Mesothelial cell of epicardium (in vitro differentiated cells): ENCODE data around the gene IFT27. TPM values are rescaled to one million over a fixed set of nuclear protein-coding genes. Genes with fewer than 3 reads are reported as not detected.

Experiments used
- DNase-seq, 2 experiments: peaks; one replicate each; pipeline ENCODE4 v3.0.0; 2021; ENCODE audit warnings: low spot score in 2 of 2; ENCODE audit not compliant: unreplicated experiment in 2 of 2
- H3K27ac Mint-ChIP-seq: 2 replicates; pipeline ENCODE4 v1.8.0; 2021; ENCODE audit warnings: mixed read lengths
- H3K27me3 Mint-ChIP-seq: 2 replicates; pipeline ENCODE4 v1.8.0; 2021; ENCODE audit warnings: low read depth, mixed read lengths
- H3K36me3 Mint-ChIP-seq: 2 replicates; pipeline ENCODE4 v1.8.0; 2021; ENCODE audit warnings: mixed read lengths
- H3K4me1 Mint-ChIP-seq: 2 replicates; pipeline ENCODE4 v1.8.0; 2021; ENCODE audit warnings: mixed read lengths
- H3K4me3 Mint-ChIP-seq: 2 replicates; pipeline ENCODE4 v1.8.0; 2021; ENCODE audit warnings: mild to moderate bottlenecking, moderate library complexity, mixed read lengths
- H3K9me3 Mint-ChIP-seq: 2 replicates; pipeline ENCODE4 v1.8.0; 2021; ENCODE audit warnings: mixed read lengths
- total RNA-seq: library from RNA; stranded (reverse); gene quantifications from 3 replicates; pipeline ENCODE4 v1.2.1, GENCODE V29; 2021
- TF ChIP-seq, protein P1 (sequence below): fragments of 200-600 bp; sonication (generic); IDR thresholded peaks from one replicate; pipeline ENCODE4 v1.5.0; 2021; ENCODE audit warnings: antibody characterized with exemption; ENCODE audit not compliant: unreplicated experiment

IFT27 gene
- total RNA-seq, 1 donor from 2014 or later = 58.6 TPM

DNA sequence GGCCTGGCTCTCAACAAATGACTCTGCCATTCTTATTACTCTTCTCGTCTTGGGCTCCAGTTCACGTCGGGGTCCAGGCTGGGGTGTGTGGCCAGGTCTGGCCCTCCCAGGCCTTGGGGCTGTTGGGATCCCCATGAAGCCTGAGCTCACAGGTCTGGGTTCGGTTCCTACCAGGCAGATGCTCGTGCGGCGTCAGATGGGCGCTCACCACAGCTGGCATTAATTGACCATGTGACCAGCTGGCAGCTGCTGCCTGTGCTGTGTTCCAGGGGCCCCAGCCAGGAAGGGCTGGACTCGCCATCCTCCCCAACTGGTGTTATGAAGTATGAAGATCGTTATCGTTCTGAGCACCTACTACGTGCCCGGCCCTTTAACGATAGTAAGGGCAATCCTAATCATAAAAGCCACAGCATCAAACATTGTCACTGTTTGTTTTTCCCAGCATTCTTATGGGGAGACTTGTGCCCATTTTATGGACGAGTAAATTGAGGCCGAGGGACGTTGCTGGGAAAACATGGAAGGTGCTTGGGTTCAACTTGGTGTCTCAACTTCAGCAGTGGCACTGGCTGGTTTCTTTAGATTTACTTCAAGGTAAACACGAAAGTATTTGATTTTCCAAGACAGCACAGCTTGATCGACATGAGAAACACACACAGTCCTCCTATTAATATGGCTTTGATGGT lies 45.6 kb downstream of the IFT27 start:
- no peaks in the 10 kb centered on the region for H3K4me1 Mint-ChIP-seq
- H3K27ac Mint-ChIP-seq = no peak overlapping the region
- TF ChIP-seq, protein P1, sequence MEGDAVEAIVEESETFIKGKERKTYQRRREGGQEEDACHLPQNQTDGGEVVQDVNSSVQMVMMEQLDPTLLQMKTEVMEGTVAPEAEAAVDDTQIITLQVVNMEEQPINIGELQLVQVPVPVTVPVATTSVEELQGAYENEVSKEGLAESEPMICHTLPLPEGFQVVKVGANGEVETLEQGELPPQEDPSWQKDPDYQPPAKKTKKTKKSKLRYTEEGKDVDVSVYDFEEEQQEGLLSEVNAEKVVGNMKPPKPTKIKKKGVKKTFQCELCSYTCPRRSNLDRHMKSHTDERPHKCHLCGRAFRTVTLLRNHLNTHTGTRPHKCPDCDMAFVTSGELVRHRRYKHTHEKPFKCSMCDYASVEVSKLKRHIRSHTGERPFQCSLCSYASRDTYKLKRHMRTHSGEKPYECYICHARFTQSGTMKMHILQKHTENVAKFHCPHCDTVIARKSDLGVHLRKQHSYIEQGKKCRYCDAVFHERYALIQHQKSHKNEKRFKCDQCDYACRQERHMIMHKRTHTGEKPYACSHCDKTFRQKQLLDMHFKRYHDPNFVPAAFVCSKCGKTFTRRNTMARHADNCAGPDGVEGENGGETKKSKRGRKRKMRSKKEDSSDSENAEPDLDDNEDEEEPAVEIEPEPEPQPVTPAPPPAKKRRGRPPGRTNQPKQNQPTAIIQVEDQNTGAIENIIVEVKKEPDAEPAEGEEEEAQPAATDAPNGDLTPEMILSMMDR = no peak
- H3K4me3 Mint-ChIP-seq = no peak overlapping the region
- peaks cover 60% of the 10 kb centered on the region for H3K27me3 Mint-ChIP-seq
- peak in 1 of 2 experiments; percentile 34 for DNase-seq
- no peaks in the 10 kb centered on the region for H3K9me3 Mint-ChIP-seq
- H3K36me3 Mint-ChIP-seq = no peaks in the 10 kb centered on the region

- Mint-ChIP-seq H3K4me3 (no peak overlapping the region), H3K27me3 (peaks cover 65% of the 10 kb centered on the region), H3K4me1 (no peaks in the 10 kb centered on the region), H3K9me3 (no peaks in the 10 kb centered on the region), H3K27ac (no peak overlapping the region), H3K36me3 (no peaks in the 10 kb centered on the region)
- TF ChIP-seq, protein P1 = no peak
- peak in 1 of 2 experiments; percentile 17 for DNase-seq
Observed at GRCh38 chr22:36729321-36729720, 46.6 kb downstream of the IFT27 start.

GRCh38 chr22:36728505-36728904 lies 47.4 kb downstream of the IFT27 start:
- TF ChIP-seq, protein P1 = no peak
- Mint-ChIP-seq H3K27me3 (peaks cover 63% of the 10 kb centered on the region), H3K27ac (no peak overlapping the region), H3K4me1 (no peaks in the 10 kb centered on the region), H3K9me3 (no peaks in the 10 kb centered on the region), H3K36me3 (no peaks in the 10 kb centered on the region), H3K4me3 (no peak overlapping the region)
- peak in 1 of 2 experiments; percentile 24 for DNase-seq

DNA sequence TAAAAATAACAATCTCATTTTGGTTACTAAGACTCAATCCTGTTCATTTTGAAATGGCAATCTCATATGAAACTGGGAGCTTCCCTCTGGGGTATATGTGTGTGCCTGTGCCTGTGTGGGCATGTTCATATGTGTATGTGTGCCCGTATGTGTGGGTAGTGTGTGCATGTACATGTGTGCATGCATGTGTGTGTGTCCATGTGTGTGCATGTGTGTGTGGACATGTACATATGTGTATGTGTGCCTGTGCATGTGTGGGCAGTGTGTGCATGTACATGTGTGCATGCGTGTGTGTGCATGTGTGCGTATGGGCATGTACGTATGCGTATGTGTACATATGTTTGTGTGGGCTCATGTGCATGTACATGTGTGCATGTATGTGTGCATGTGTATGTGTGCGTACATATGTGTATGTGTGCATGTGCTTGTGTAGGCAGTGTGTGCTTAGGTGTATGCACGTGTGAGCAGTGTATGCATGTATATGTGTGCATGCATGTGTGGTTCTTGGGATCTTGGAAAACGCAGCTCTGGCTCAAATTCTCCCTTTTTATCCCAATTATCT lies 47.9 kb downstream of the IFT27 start:
- no peaks in the 10 kb centered on the region for H3K4me1 Mint-ChIP-seq
- peak in 1 of 2 experiments; percentile 31 for DNase-seq
- H3K27me3 Mint-ChIP-seq = peaks cover 64% of the 10 kb centered on the region
- no peaks in the 10 kb centered on the region for H3K9me3 Mint-ChIP-seq
- no peaks in the 10 kb centered on the region for H3K36me3 Mint-ChIP-seq
- TF ChIP-seq, protein P1 = no peak
- H3K27ac Mint-ChIP-seq = no peak overlapping the region
- H3K4me3 Mint-ChIP-seq = no peak overlapping the region

GRCh38 chr22:36727110-36727509 lies 48.8 kb downstream of the IFT27 start:
- no peak for DNase-seq
- Mint-ChIP-seq H3K4me3 (no peak overlapping the region), H3K27me3 (peaks cover 66% of the 10 kb centered on the region), H3K9me3 (no peaks in the 10 kb centered on the region), H3K36me3 (no peaks in the 10 kb centered on the region), H3K4me1 (no peaks in the 10 kb centered on the region), H3K27ac (no peak overlapping the region)
- TF ChIP-seq, protein P1 = no peak
